ENCODE results near the gene CP. TPM values are rescaled to one million over a fixed set of nuclear protein-coding genes. Genes with fewer than 3 reads are reported as not detected.

The CP gene
- total RNA-seq, 1 donor from 2014 or later, result not detected

GRCh38 chr3:149160754-149161300 lies 60.8 kb downstream of the CP start:
- H3K27me3 Mint-ChIP-seq, result no peaks in the 10 kb centered on the region
- no peak overlapping the region for H3K27ac Mint-ChIP-seq
- POLR2A ChIA-PET, result no interaction called here

GRCh38 chr3:149153402-149153801 lies 68.2 kb downstream of the CP start:
- Mint-ChIP-seq H3K4me1 (peaks cover 25% of the 10 kb centered on the region), H3K4me3 (no peak overlapping the region), H3K27me3 (no peaks in the 10 kb centered on the region), H3K9me3 (no peaks in the 10 kb centered on the region), H3K27ac (no peak overlapping the region), H3K36me3 (ENCODE audit: low read depth) (peaks cover 70% of the 10 kb centered on the region)
- intact Hi-C loops (cut with micrococcal nuclease), result no loop called here
- no peak for TF ChIP-seq CTCF (IDR thresholded peaks at IDR 0.05)
- ChIA-PET CTCF (interaction anchor here (1.9 kb wide), 1 partner anchor 33 kb away, joined by 5 read pairs; no protein-coding TSS in a partner anchor), POLR2A (interaction anchor here (1.7 kb wide), 1 partner anchor 24 kb away, joined by 7 read pairs; the partner anchor contains the start of gene HPS3)
- DNase-seq, result no peak
- no peak for ATAC-seq (ENCODE audit: low read depth)

More at GRCh38 chr3:149160754-149161300, 60.8 kb downstream of the CP start:
- no peak for TF ChIP-seq CTCF (IDR thresholded peaks at IDR 0.05)
- CTCF ChIA-PET, result no interaction called here
- H3K4me3 Mint-ChIP-seq, result no peak overlapping the region
- no peaks in the 10 kb centered on the region for H3K9me3 Mint-ChIP-seq
- peaks cover 72% of the 10 kb centered on the region for H3K36me3 Mint-ChIP-seq (ENCODE audit: low read depth)
- ATAC-seq (ENCODE audit: low read depth), result no peak
- peaks cover 7% of the 10 kb centered on the region for H3K4me1 Mint-ChIP-seq
- intact Hi-C loops (cut with micrococcal nuclease), result loop anchor here (2.0 to 5.0 kb wide), 2 partner anchors 14 to 34 kb away; partner anchors contain the start of gene HPS3
- no peak for DNase-seq

GRCh38 chr3:149152420-149152819 lies 69.2 kb downstream of the CP start:
- no peak overlapping the region for H3K4me3 Mint-ChIP-seq
- peak overlapping the region; percentile 50 for H3K27ac Mint-ChIP-seq
- H3K4me1 Mint-ChIP-seq, result peaks cover 25% of the 10 kb centered on the region
- ATAC-seq (ENCODE audit: low read depth), result peak; percentile 58
- intact Hi-C loops (cut with micrococcal nuclease), result no loop called here
- ChIA-PET POLR2A (interaction anchor here (1.7 kb wide), 1 partner anchor 23 kb away, joined by 7 read pairs; the partner anchor contains the start of gene HPS3), CTCF (interaction anchor here (1.9 kb wide), 1 partner anchor 32 kb away, joined by 5 read pairs; no protein-coding TSS in a partner anchor)
- H3K27me3 Mint-ChIP-seq, result no peaks in the 10 kb centered on the region
- peaks cover 61% of the 10 kb centered on the region for H3K36me3 Mint-ChIP-seq (ENCODE audit: low read depth)
- no peaks in the 10 kb centered on the region for H3K9me3 Mint-ChIP-seq
- DNase-seq, result no peak
- no peak for TF ChIP-seq CTCF (IDR thresholded peaks at IDR 0.05)

- no peak for DNase-seq
- ChIA-PET CTCF (interaction anchor here (1.9 kb wide), 1 partner anchor 32 kb away, joined by 5 read pairs; no protein-coding TSS in a partner anchor), POLR2A (interaction anchor here (0.6 kb wide), 1 partner anchor 12 kb away, joined by 6 read pairs; no protein-coding TSS in a partner anchor)
- intact Hi-C loops (cut with micrococcal nuclease), result no loop called here
- no peak overlapping the region for H3K4me3 Mint-ChIP-seq
- H3K36me3 Mint-ChIP-seq (ENCODE audit: low read depth), result peaks cover 58% of the 10 kb centered on the region
- peaks cover 25% of the 10 kb centered on the region for H3K4me1 Mint-ChIP-seq
- no peaks in the 10 kb centered on the region for H3K27me3 Mint-ChIP-seq
- TF ChIP-seq CTCF (IDR thresholded peaks at IDR 0.05), result no peak
- no peaks in the 10 kb centered on the region for H3K9me3 Mint-ChIP-seq
- H3K27ac Mint-ChIP-seq, result peak overlapping the region; percentile 50
- no peak for ATAC-seq (ENCODE audit: low read depth)
Measured at GRCh38 chr3:149151843-149152242, 69.8 kb downstream of the CP start.

GRCh38 chr3:149150436-149150835 lies 71.2 kb downstream of the CP start:
- no peak overlapping the region for H3K4me3 Mint-ChIP-seq
- no peaks in the 10 kb centered on the region for H3K9me3 Mint-ChIP-seq
- no peak for DNase-seq
- H3K27me3 Mint-ChIP-seq, result no peaks in the 10 kb centered on the region
- ATAC-seq (ENCODE audit: low read depth), result no peak
- H3K4me1 Mint-ChIP-seq, result peaks cover 25% of the 10 kb centered on the region
- CTCF ChIA-PET, result no interaction called here
- H3K27ac Mint-ChIP-seq, result no peak overlapping the region
- H3K36me3 Mint-ChIP-seq (ENCODE audit: low read depth), result peaks cover 45% of the 10 kb centered on the region
- POLR2A ChIA-PET, result no interaction called here
- intact Hi-C loops (cut with micrococcal nuclease), result no loop called here
- TF ChIP-seq CTCF (IDR thresholded peaks at IDR 0.05), result no peak

Data from activated B cell treated with CpG ODN at 0.5 μM for 24 hours (primary cell).